NCI-H748 (cell line): ENCODE results near the gene MRPL50.

ENCODE experiments used
- DNase-seq: peaks from one replicate; lab custom pipeline; 2025; ENCODE audit not compliant: unreplicated experiment; lab: John Stamatoyannopoulos, UW

MRPL50 gene

GRCh38 chr9:101341958-101342357 lies 56.5 kb downstream of the MRPL50 start:
- DNase-seq: no peak
